Measurements from ENCODE around the gene SHB. TPM values are rescaled to one million over a fixed set of nuclear protein-coding genes. Genes with fewer than 3 reads are reported as not detected.
A peak's percentile ranks its signal among the peaks of the same experiment; 100 is the strongest.

Gene SHB
- total RNA-seq, 1 experiment from 2014 or later: 29.6 TPM

- peaks cover 21% of the 10 kb centered on the region for H3K36me3 Mint-ChIP-seq (ENCODE audit: insufficient read depth, unreplicated experiment)
- H3K4me3 Mint-ChIP-seq (ENCODE audit: unreplicated experiment): peak within 1 kb of the TSS; percentile 80
- no TSS peak for BruUV-seq (replicated peaks)
- POLR2A ChIA-PET: interaction anchor here (0.6 to 3.1 kb wide), 30 partner anchors 11 to 466 kb away, joined by 3 to 24 read pairs (median 5); partner anchors contain the start of genes DCAF10, EXOSC3, POLR1E and TOMM5
- H3K4me1 Mint-ChIP-seq (ENCODE audit: insufficient read depth, unreplicated experiment): peaks cover 30% of the 10 kb centered on the region
- intact Hi-C loops (cut with micrococcal nuclease): loop anchor here (1.0 to 10.0 kb wide), 3 partner anchors 119 to 459 kb away; partner anchors contain the start of genes EXOSC3 and POLR1E
- H3K27me3 Mint-ChIP-seq (ENCODE audit: insufficient read depth, unreplicated experiment): no peaks in the 10 kb centered on the region
- H3K27ac Mint-ChIP-seq (ENCODE audit: low read depth, unreplicated experiment): peak within 1 kb of the TSS; percentile 95
- TF ChIP-seq, protein P1, sequence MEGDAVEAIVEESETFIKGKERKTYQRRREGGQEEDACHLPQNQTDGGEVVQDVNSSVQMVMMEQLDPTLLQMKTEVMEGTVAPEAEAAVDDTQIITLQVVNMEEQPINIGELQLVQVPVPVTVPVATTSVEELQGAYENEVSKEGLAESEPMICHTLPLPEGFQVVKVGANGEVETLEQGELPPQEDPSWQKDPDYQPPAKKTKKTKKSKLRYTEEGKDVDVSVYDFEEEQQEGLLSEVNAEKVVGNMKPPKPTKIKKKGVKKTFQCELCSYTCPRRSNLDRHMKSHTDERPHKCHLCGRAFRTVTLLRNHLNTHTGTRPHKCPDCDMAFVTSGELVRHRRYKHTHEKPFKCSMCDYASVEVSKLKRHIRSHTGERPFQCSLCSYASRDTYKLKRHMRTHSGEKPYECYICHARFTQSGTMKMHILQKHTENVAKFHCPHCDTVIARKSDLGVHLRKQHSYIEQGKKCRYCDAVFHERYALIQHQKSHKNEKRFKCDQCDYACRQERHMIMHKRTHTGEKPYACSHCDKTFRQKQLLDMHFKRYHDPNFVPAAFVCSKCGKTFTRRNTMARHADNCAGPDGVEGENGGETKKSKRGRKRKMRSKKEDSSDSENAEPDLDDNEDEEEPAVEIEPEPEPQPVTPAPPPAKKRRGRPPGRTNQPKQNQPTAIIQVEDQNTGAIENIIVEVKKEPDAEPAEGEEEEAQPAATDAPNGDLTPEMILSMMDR (IDR thresholded peaks at IDR 0.05; ENCODE audit: unreplicated experiment): peak; percentile 93
- peak; percentile 93 for DNase-seq (ENCODE audit: unreplicated experiment)
- CTCF ChIA-PET: interaction anchor here (0.6 to 2.1 kb wide), 13 partner anchors 8 to 423 kb away, joined by 3 to 10 read pairs (median 4); partner anchors contain the start of gene EXOSC3
- no peaks in the 10 kb centered on the region for H3K9me3 Mint-ChIP-seq (ENCODE audit: unreplicated experiment)
Observed at GRCh38 chr9:37903647-37904444, 165.2 kb downstream of the SHB start, which contains the start of gene SLC25A51. Gene SLC25A51, minus strand, starts transcription at chr9:37904127. Its CDS starts 15,577 bp downstream, at chr9:37888550.

DNA sequence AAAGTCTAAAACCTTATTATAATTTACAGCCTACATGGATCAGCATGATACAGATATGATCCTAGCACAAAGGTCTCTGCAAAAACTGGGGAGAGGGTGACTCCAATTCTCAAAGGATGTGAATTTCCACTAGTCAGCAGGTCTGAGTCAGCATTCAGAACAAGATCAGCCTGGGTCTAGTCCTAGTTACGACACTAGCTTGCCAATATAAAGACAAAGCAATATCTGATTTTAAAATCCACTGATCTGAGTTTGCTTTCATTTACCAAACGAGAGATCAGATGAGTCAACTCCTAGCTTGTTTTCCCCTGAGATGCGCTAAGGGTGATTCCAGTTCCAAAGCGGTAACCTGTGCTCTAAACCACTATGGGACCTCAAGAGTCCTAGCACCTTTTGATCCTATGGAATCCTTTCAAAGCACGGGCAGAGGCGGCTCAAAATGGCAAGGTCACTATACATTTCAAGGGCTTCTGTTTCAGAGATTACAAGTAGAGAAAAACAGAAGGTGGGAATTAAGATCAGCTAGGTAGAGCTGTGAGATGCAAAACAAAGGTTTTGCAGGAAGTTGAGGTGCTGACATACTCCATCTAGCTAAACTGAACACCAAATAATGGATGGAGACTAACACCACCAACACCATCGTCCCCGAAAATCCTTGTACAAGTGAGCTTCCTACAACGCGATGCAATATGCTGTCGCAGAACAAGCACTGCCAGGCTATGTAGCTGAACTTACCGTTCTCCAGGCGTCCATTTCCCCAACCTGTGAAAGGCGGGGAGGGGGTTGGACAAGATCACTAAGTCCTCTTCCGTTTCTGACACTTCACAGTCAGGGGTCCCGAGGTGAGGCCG, 166.0 kb downstream of the SHB start:
- DNase-seq (ENCODE audit: unreplicated experiment): peak; percentile 39
- TF ChIP-seq, protein P1 (IDR thresholded peaks at IDR 0.05; ENCODE audit: unreplicated experiment): no peak
- no peaks in the 10 kb centered on the region for H3K9me3 Mint-ChIP-seq (ENCODE audit: unreplicated experiment)
- H3K4me3 Mint-ChIP-seq (ENCODE audit: unreplicated experiment): peak overlapping the region; percentile 80
- ChIA-PET CTCF (interaction anchor here (0.6 to 2.1 kb wide), 20 partner anchors 9 to 499 kb away, joined by 3 to 8 read pairs (median 4); partner anchors contain the start of gene EXOSC3), POLR2A (interaction anchor here (0.6 to 3.1 kb wide), 38 partner anchors 9 to 490 kb away, joined by 3 to 24 read pairs (median 4); partner anchors contain the start of genes ALDH1B1, DCAF10, EXOSC3 and POLR1E)
- intact Hi-C loops (cut with micrococcal nuclease): loop anchor here (1.0 to 10.0 kb wide), 2 partner anchors 118 to 418 kb away; partner anchors contain the start of genes EXOSC3 and POLR1E
- peaks cover 26% of the 10 kb centered on the region for H3K36me3 Mint-ChIP-seq (ENCODE audit: insufficient read depth, unreplicated experiment)
- BruUV-seq (replicated peaks): TSS peak; percentile 33
- H3K27me3 Mint-ChIP-seq (ENCODE audit: insufficient read depth, unreplicated experiment): no peaks in the 10 kb centered on the region
- H3K4me1 Mint-ChIP-seq (ENCODE audit: insufficient read depth, unreplicated experiment): peaks cover 22% of the 10 kb centered on the region
- H3K27ac Mint-ChIP-seq (ENCODE audit: low read depth, unreplicated experiment): peak overlapping the region; percentile 95

DNA sequence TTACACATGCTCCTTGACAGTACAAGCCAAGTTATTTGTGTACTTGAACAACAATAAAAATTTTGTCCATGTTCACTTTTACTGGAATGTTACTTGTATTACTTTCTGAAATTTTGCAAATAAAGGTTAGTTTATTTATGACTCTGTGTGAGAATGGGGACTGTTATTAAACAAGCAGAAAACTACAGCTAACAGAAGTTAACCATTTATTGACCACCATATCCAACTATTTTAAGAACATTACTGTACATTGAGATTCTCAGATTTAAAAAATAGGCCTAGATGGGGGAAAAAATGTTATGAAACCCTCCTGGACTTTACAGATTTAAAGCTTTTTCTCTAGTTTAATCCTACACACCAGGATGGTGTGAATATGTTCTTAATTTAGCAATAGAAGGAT, 166.9 kb downstream of the SHB start:
- intact Hi-C loops (cut with micrococcal nuclease): loop anchor here (10.0 kb wide), 1 partner anchor 417 kb away; the partner anchor contains the start of gene POLR1E
- no TSS peak for BruUV-seq (replicated peaks)
- Mint-ChIP-seq H3K4me1 (ENCODE audit: insufficient read depth, unreplicated experiment) (peaks cover 22% of the 10 kb centered on the region), H3K36me3 (ENCODE audit: insufficient read depth, unreplicated experiment) (peaks cover 35% of the 10 kb centered on the region), H3K27me3 (ENCODE audit: insufficient read depth, unreplicated experiment) (no peaks in the 10 kb centered on the region), H3K9me3 (ENCODE audit: unreplicated experiment) (no peaks in the 10 kb centered on the region), H3K4me3 (ENCODE audit: unreplicated experiment) (no peak overlapping the region), H3K27ac (ENCODE audit: low read depth, unreplicated experiment) (no peak overlapping the region)
- ChIA-PET POLR2A (interaction anchor here (0.7 to 3.1 kb wide), 20 partner anchors 8 to 436 kb away, joined by 3 to 24 read pairs (median 5); partner anchors contain the start of genes DCAF10, EXOSC3, POLR1E and ZBTB5), CTCF (interaction anchor here (1.0 to 2.1 kb wide), 9 partner anchors 9 to 500 kb away, joined by 3 to 8 read pairs (median 4); no protein-coding TSS in a partner anchor)
- no peak for DNase-seq (ENCODE audit: unreplicated experiment)
- TF ChIP-seq, protein P1 (IDR thresholded peaks at IDR 0.05; ENCODE audit: unreplicated experiment): no peak
